IPS-NIHi11 (cell line): ENCODE measurements around the gene MMD.
"Not testable (repeated sequence)": the region's sequence is repeated elsewhere in the genome, so short reads cannot be mapped to it uniquely, and the experiment has no call there.

Experiments used
- DNase-seq: peaks from one replicate; pipeline ENCODE4 v3.0.0; 2012; ENCODE audit warnings: mixed read lengths, low spot score

MMD gene

GRCh38 chr17:55420067-55420775 lies 1.4 kb downstream of the MMD start:
- DNase-seq, result no peak

- DNase-seq, result no peak
These were observed 3.0 kb downstream of the MMD start for GRCh38 chr17:55418369-55419268.

GRCh38 chr17:55417411-55418268 lies 4.0 kb downstream of the MMD start:
- no peak for DNase-seq

- no peak for DNase-seq
These were observed 5.1 kb downstream of the MMD start for GRCh38 chr17:55416470-55417052.

- no peak for DNase-seq
These were observed 5.6 kb downstream of the MMD start for GRCh38 chr17:55416000-55416399.

- no peak for DNase-seq
These were observed 6.7 kb downstream of the MMD start for GRCh38 chr17:55414983-55415382.

GRCh38 chr17:55413825-55414489 lies 7.7 kb downstream of the MMD start:
- DNase-seq, result no peak

- no peak for DNase-seq
These were observed 10.2 kb downstream of the MMD start for GRCh38 chr17:55411463-55411855.

- no peak for DNase-seq
These were observed 10.7 kb downstream of the MMD start for GRCh38 chr17:55410722-55411462.

GRCh38 chr17:55409030-55409800 lies 12.4 kb downstream of the MMD start:
- no peak for DNase-seq

- no peak for DNase-seq
These were observed 13.7 kb downstream of the MMD start for GRCh38 chr17:55407641-55408566.

GRCh38 chr17:55405600-55405999 lies 16.0 kb downstream of the MMD start:
- DNase-seq, result no peak

- not testable (repeated sequence) for DNase-seq
These were observed 17.4 kb downstream of the MMD start for GRCh38 chr17:55404197-55404596.

GRCh38 chr17:55402374-55402773 lies 19.3 kb downstream of the MMD start:
- DNase-seq, result no peak

GRCh38 chr17:55398689-55399088 lies 22.9 kb downstream of the MMD start:
- no peak for DNase-seq

- DNase-seq, result no peak
These were observed 25.7 kb downstream of the MMD start for GRCh38 chr17:55395803-55396505.

GRCh38 chr17:55394357-55395021 lies 27.1 kb downstream of the MMD start:
- no peak for DNase-seq
